Transverse colon (tissue), 4 donors: Measurements from ENCODE around the gene HNF1A. TPM values are rescaled to one million over a fixed set of nuclear protein-coding genes. Genes with fewer than 3 reads are reported as not detected.

Experiments used
- DNase-seq: peaks from one replicate; pipeline ENCODE4 v3.0.0-alpha.2; 2019
- H3K27ac ChIP-seq, 4 donors: fragments of 200-600 bp; sonication (generic); 2 replicates each; pipeline ENCODE4 v1.5.1; 2016 to 2018; ENCODE audit warnings: inconsistent platforms in 4 of 4
- H3K27me3 ChIP-seq: fragments of 200-600 bp; sonication (generic); 2 replicates; pipeline ENCODE4 v1.5.1; 2017; ENCODE audit warnings: inconsistent platforms
- H3K36me3 ChIP-seq, 4 donors: fragments of 200-600 bp; sonication (generic); 2 replicates each; pipeline ENCODE4 v1.5.1; 2017 to 2019; ENCODE audit warnings: inconsistent platforms in 4 of 4
- H3K4me1 ChIP-seq, 4 donors: fragments of 200-600 bp; sonication (generic); 2 replicates each; pipeline ENCODE4 v1.5.1; 2017 to 2020; ENCODE audit warnings: inconsistent platforms in 4 of 4
- H3K4me3 ChIP-seq, 4 donors: fragments of 200-600 bp; sonication (generic); 1 replicate in 1 of 4; 2 replicates in 3 of 4; pipeline versions ENCODE4 v1.5.1 to v1.6.1; 2017 to 2019; ENCODE audit warnings: inconsistent platforms in 4 of 4
- H3K9me3 ChIP-seq, 2 donors: fragments of 200-600 bp; sonication (generic); 2 replicates each; pipeline ENCODE4 v1.5.1; 2017 to 2019; ENCODE audit warnings: inconsistent platforms in 2 of 2
- EP300 ChIP-seq: sonication (generic); formaldehyde crosslinking; IDR thresholded peaks from one replicate; pipeline ENCODE4 v1.6.1; 2017; ENCODE audit warnings: antibody characterized with exemption, low read depth
- POLR2A ChIP-seq: fragments of 450-650 bp; IDR thresholded peaks from one replicate; pipeline ENCODE4 v1.6.1; 2016; ENCODE audit warnings: antibody characterized with exemption, mild to moderate bottlenecking, moderate library complexity
- POLR2AphosphoS5 ChIP-seq, 3 donors: sonication (generic); formaldehyde crosslinking; IDR thresholded peaks; one replicate each; pipeline ENCODE4 v1.6.1; 2016; ENCODE audit warnings: antibody characterized with exemption in 3 of 3
- WGBS, 2 donors: methylation state at CpG; one replicate each; pipeline ENCODE4 v1.1.5; 2018; ENCODE audit warnings: low coverage in 1 of 2; 5-methylcytosine and 5-hydroxymethylcytosine counted together
- in situ Hi-C, 4 donors: fragments of 200-750 bp; cut with MboI; loops; one replicate each; pipeline versions ENCODE4 v1.15.0 to v1.15.1; 2017; ENCODE audit warnings: low sequenced_read_pairs in 3 of 4, low pct_ligation_motif_present in 1 of 4, low pct_unique_long_range_greater_than_20kb in 1 of 4
- intact Hi-C: fragments of 100-400 bp; cut with DNase I; formaldehyde crosslinking; loops from one replicate; pipeline ENCODE4 v1.15.1; 2023; ENCODE audit warnings: low total_unique reads
- total RNA-seq, 4 donors: library from RNA; depleted of rRNA; stranded (reverse); fragments of >200 nt; gene quantifications; one replicate each; pipeline ENCODE4 v1.1.0, GENCODE V29; 2016
- TF ChIP-seq, protein P1 (sequence below), 5 experiments: fragments of 200-600 bp in 3 of 5; fragments of 450-650 bp in 2 of 5; sonication (generic) in 3 of 5; IDR thresholded peaks; 1 replicate in 2 of 5; 2 replicates in 3 of 5; pipeline ENCODE4 v1.5.1; 2016 to 2017; ENCODE audit warnings: antibody characterized with exemption in 5 of 5, inconsistent platforms in 3 of 5, mild to moderate bottlenecking in 2 of 5, moderate library complexity in 1 of 5

The HNF1A gene
- total RNA-seq, 4 donors from 2014 or later, result 16.5 to 71.4 (median 23.6) TPM

DNA sequence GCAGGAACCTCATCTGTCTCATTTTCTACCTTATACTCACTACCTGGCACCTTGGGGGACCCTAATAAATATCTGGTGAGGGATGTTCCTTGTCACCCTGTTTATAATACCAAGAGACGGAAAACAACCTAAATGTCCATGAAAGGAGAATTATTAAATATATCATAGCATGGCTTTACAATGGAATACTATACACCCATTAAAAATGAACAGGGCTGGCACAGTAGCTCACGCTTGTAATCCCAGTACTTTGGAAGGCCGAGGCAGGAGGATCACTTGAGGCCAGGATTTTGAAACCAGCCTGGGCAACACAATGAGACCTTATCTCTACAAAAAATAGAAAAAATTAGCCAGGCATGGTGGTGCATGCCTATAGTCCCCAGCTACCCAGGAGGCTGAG is 39.8 kb upstream of the HNF1A start:
- H3K27ac ChIP-seq, result no peak overlapping the region
- no peaks in the 10 kb centered on the region for H3K27me3 ChIP-seq
- no peaks in the 10 kb centered on the region for H3K9me3 ChIP-seq
- 65 to 89% methylated on average over 3 of the region's 3 CpGs for WGBS, 2 donors
- TF ChIP-seq, protein P1, sequence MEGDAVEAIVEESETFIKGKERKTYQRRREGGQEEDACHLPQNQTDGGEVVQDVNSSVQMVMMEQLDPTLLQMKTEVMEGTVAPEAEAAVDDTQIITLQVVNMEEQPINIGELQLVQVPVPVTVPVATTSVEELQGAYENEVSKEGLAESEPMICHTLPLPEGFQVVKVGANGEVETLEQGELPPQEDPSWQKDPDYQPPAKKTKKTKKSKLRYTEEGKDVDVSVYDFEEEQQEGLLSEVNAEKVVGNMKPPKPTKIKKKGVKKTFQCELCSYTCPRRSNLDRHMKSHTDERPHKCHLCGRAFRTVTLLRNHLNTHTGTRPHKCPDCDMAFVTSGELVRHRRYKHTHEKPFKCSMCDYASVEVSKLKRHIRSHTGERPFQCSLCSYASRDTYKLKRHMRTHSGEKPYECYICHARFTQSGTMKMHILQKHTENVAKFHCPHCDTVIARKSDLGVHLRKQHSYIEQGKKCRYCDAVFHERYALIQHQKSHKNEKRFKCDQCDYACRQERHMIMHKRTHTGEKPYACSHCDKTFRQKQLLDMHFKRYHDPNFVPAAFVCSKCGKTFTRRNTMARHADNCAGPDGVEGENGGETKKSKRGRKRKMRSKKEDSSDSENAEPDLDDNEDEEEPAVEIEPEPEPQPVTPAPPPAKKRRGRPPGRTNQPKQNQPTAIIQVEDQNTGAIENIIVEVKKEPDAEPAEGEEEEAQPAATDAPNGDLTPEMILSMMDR (IDR thresholded peaks at IDR 0.05), result no peak
- no peak for TF ChIP-seq POLR2A
- no peak for TF ChIP-seq EP300
- TF ChIP-seq POLR2AphosphoS5 (IDR thresholded peaks at IDR 0.05), result no peak
- H3K4me3 ChIP-seq, result no peak overlapping the region
- H3K36me3 ChIP-seq, result no peaks in the 10 kb centered on the region
- DNase-seq, result no peak
- no peaks in the 10 kb centered on the region for H3K4me1 ChIP-seq
- in situ Hi-C loops (no loop called here), intact Hi-C loops (no loop called here)

DNA sequence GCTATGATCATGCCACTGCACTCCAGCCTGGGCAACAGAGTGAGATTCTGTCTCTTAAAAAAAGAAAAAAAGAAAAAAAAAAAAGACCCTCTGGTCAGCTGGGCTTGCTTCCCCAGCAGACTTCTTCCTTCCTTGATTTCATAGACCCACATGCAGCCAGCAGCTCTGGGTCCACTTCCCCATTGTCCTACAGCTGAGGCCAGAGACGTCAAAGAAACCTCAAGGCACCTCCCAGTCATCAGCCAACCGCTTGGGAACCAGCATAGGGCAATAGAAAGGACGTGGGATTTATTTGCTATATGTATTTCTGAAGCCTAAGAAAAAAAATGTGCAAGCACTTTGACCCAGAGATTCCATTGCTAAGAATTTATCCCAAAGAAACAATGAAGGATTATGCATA is 38.8 kb upstream of the HNF1A start:
- TF ChIP-seq, protein P1 (IDR thresholded peaks at IDR 0.05), result no peak
- no peak for TF ChIP-seq POLR2AphosphoS5 (IDR thresholded peaks at IDR 0.05)
- TF ChIP-seq EP300, result no peak
- TF ChIP-seq POLR2A, result no peak
- no peak for DNase-seq
- Histone ChIP-seq H3K36me3 (no peaks in the 10 kb centered on the region), H3K9me3 (no peaks in the 10 kb centered on the region), H3K27ac (no peak overlapping the region), H3K4me3 (no peak overlapping the region), H3K27me3 (no peaks in the 10 kb centered on the region), H3K4me1 (peaks cover 0 to 2% (median 0%) of the 10 kb centered on the region in 4 donors)
- WGBS, 2 donors, result 31 to 54% methylated on average over 2 to 3 of the region's 3 CpGs
- intact Hi-C loops (no loop called here), in situ Hi-C loops (no loop called here)

DNA sequence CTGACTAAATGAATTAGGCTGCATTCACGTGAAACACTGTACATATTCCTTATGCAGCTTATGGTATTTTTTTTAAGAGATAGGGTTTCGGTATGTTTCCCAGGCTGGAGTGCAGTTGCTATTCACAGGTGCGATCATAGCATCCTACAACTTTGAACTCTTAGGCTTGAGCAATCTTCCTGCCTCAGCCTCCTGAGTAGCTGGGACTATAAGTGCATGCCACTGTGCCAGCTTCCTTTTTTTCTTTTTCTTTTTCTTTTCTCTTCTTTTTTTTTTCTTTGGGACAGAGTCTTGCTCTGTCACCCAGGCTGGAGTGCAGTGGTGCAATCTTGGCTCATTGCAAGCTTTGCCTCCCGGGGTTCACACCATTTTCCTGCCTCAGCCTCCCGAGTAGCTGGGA is 38.3 kb upstream of the HNF1A start:
- no peaks in the 10 kb centered on the region for H3K27me3 ChIP-seq
- no peak for DNase-seq
- peaks cover 0 to 5% (median 0%) of the 10 kb centered on the region in 4 donors for H3K4me1 ChIP-seq
- WGBS, 2 donors, result 61 to 65% methylated on average over 2 to 5 of the region's 5 CpGs
- in situ Hi-C loops (no loop called here), intact Hi-C loops (no loop called here)
- TF ChIP-seq EP300, result no peak
- TF ChIP-seq POLR2A, result no peak
- TF ChIP-seq, protein P1 (IDR thresholded peaks at IDR 0.05), result no peak
- no peak for TF ChIP-seq POLR2AphosphoS5 (IDR thresholded peaks at IDR 0.05)
- H3K4me3 ChIP-seq, result no peak overlapping the region
- H3K36me3 ChIP-seq, result no peaks in the 10 kb centered on the region
- no peaks in the 10 kb centered on the region for H3K9me3 ChIP-seq
- H3K27ac ChIP-seq, result no peak overlapping the region

DNA sequence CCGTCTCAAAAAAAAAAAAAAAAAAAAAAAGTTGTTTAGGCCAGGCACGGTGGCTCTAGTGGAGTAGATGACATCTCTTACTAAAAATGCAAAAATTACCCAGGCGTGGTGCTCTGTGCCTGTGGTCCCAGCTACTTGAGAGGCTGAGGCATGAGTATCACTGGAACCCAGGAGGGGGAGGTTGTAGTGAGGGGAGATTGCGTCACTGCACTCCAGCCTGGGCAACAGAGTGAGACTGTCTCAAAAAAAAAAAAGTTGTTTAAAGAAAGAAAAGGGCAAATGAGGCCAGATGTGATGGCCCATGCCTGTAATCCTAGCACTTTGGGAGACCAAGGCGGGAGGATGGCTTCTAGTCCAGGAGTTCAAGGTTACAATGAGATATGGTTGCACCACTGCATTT is 37.5 kb upstream of the HNF1A start:
- DNase-seq, result no peak
- Histone ChIP-seq H3K27me3 (no peaks in the 10 kb centered on the region), H3K4me1 (peaks cover 0 to 5% (median 0%) of the 10 kb centered on the region in 4 donors), H3K27ac (no peak overlapping the region), H3K9me3 (no peaks in the 10 kb centered on the region), H3K36me3 (no peaks in the 10 kb centered on the region), H3K4me3 (no peak overlapping the region)
- in situ Hi-C loops, result no loop called here
- intact Hi-C loops, result no loop called here
- TF ChIP-seq EP300 (no peak), POLR2AphosphoS5 (IDR thresholded peaks at IDR 0.05) (no peak), POLR2A (no peak)
- TF ChIP-seq, protein P1 (IDR thresholded peaks at IDR 0.05), result no peak
- 71 to 74% methylated on average over 4 to 5 of the region's 5 CpGs for WGBS, 2 donors
